Mesothelial cell of epicardium (in vitro differentiated cells): ENCODE data around the gene DGLUCY. TPM values are rescaled to one million over a fixed set of nuclear protein-coding genes. Genes with fewer than 3 reads are reported as not detected.

Source experiments
- DNase-seq, 2 experiments: peaks; one replicate each; pipeline ENCODE4 v3.0.0; 2021; ENCODE audit warnings: low spot score in 2 of 2; ENCODE audit not compliant: unreplicated experiment in 2 of 2
- H3K27ac Mint-ChIP-seq: 2 replicates; pipeline ENCODE4 v1.8.0; 2021; ENCODE audit warnings: mixed read lengths
- H3K27me3 Mint-ChIP-seq: 2 replicates; pipeline ENCODE4 v1.8.0; 2021; ENCODE audit warnings: low read depth, mixed read lengths
- H3K36me3 Mint-ChIP-seq: 2 replicates; pipeline ENCODE4 v1.8.0; 2021; ENCODE audit warnings: mixed read lengths
- H3K4me1 Mint-ChIP-seq: 2 replicates; pipeline ENCODE4 v1.8.0; 2021; ENCODE audit warnings: mixed read lengths
- H3K4me3 Mint-ChIP-seq: 2 replicates; pipeline ENCODE4 v1.8.0; 2021; ENCODE audit warnings: mild to moderate bottlenecking, moderate library complexity, mixed read lengths
- H3K9me3 Mint-ChIP-seq: 2 replicates; pipeline ENCODE4 v1.8.0; 2021; ENCODE audit warnings: mixed read lengths
- CTCF ChIP-seq: fragments of 200-600 bp; sonication (generic); IDR thresholded peaks from one replicate; pipeline ENCODE4 v1.5.0; 2021; ENCODE audit warnings: antibody characterized with exemption; ENCODE audit not compliant: unreplicated experiment
- total RNA-seq: library from RNA; stranded (reverse); gene quantifications from 3 replicates; pipeline ENCODE4 v1.2.1, GENCODE V29; 2021

The DGLUCY gene
- total RNA-seq, 1 donor from 2014 or later: 64.1 TPM

- Mint-ChIP-seq H3K27ac (no peak overlapping the region), H3K9me3 (peaks cover 9% of the 10 kb centered on the region), H3K27me3 (no peaks in the 10 kb centered on the region), H3K4me1 (no peaks in the 10 kb centered on the region), H3K36me3 (peaks cover 41% of the 10 kb centered on the region), H3K4me3 (no peak overlapping the region)
- no peak for DNase-seq
- TF ChIP-seq CTCF: no peak
Measured at GRCh38 chr14:91125801-91126200, 11.9 kb downstream of the DGLUCY start.

GRCh38 chr14:91126761-91127160, 12.9 kb downstream of the DGLUCY start:
- H3K36me3 Mint-ChIP-seq: peaks cover 45% of the 10 kb centered on the region
- H3K27ac Mint-ChIP-seq: no peak overlapping the region
- no peak overlapping the region for H3K4me3 Mint-ChIP-seq
- no peaks in the 10 kb centered on the region for H3K27me3 Mint-ChIP-seq
- H3K9me3 Mint-ChIP-seq: peaks cover 9% of the 10 kb centered on the region
- TF ChIP-seq CTCF: no peak
- no peak for DNase-seq
- H3K4me1 Mint-ChIP-seq: no peaks in the 10 kb centered on the region

- Mint-ChIP-seq H3K4me3 (no peak overlapping the region), H3K4me1 (no peaks in the 10 kb centered on the region), H3K27me3 (no peaks in the 10 kb centered on the region), H3K36me3 (peaks cover 49% of the 10 kb centered on the region), H3K27ac (peak overlapping the region; percentile 21), H3K9me3 (peaks cover 9% of the 10 kb centered on the region)
- no peak for TF ChIP-seq CTCF
- peak in 1 of 2 experiments; percentile 56 for DNase-seq
Measured at GRCh38 chr14:91127401-91127801, 13.5 kb downstream of the DGLUCY start.

- TF ChIP-seq CTCF: no peak
- Mint-ChIP-seq H3K4me1 (no peaks in the 10 kb centered on the region), H3K27me3 (no peaks in the 10 kb centered on the region), H3K36me3 (peaks cover 53% of the 10 kb centered on the region), H3K9me3 (peaks cover 9% of the 10 kb centered on the region), H3K4me3 (no peak overlapping the region), H3K27ac (no peak overlapping the region)
- DNase-seq: no peak
Measured at GRCh38 chr14:91127924-91128323, 14.1 kb downstream of the DGLUCY start.

GRCh38 chr14:91128699-91129098, 14.8 kb downstream of the DGLUCY start:
- Mint-ChIP-seq H3K4me3 (no peak overlapping the region), H3K27ac (peak overlapping the region; percentile 10), H3K4me1 (no peaks in the 10 kb centered on the region), H3K36me3 (peaks cover 57% of the 10 kb centered on the region), H3K27me3 (no peaks in the 10 kb centered on the region), H3K9me3 (peaks cover 9% of the 10 kb centered on the region)
- no peak for TF ChIP-seq CTCF
- no peak for DNase-seq

- H3K9me3 Mint-ChIP-seq: peaks cover 9% of the 10 kb centered on the region
- H3K36me3 Mint-ChIP-seq: peaks cover 59% of the 10 kb centered on the region
- no peaks in the 10 kb centered on the region for H3K4me1 Mint-ChIP-seq
- H3K4me3 Mint-ChIP-seq: no peak overlapping the region
- no peak for TF ChIP-seq CTCF
- DNase-seq: no peak
- H3K27me3 Mint-ChIP-seq: no peaks in the 10 kb centered on the region
- no peak overlapping the region for H3K27ac Mint-ChIP-seq
Measured at GRCh38 chr14:91129261-91129660, 15.4 kb downstream of the DGLUCY start.
